Caco-2 (cell line): ENCODE measurements around the gene OAF. TPM values are rescaled to one million over a fixed set of nuclear protein-coding genes. Genes with fewer than 3 reads are reported as not detected.

Experiments used
- BruUV-seq: library from RNA; stranded (reverse); fragments of 400-500 nt; replicated peaks from 2 replicates; lab custom pipeline; 2021; lab: Mats Ljungman, UMichigan
- CTCF ChIA-PET: fragments of 300-600 bp; sonication (Branson Sonifier 250); formaldehyde crosslinking; loops from one replicate; lab custom pipeline; 2022; ENCODE audit warnings: antibody characterized with exemption; lab: Charles Lee
- POLR2A ChIA-PET: fragments of 300-600 bp; sonication (Branson Sonifier 250); formaldehyde crosslinking; loops from one replicate; lab custom pipeline; 2022; ENCODE audit warnings: antibody characterized with exemption; lab: Charles Lee
- DNase-seq, 2 experiments: peaks; one replicate each; pipeline versions ENCODE4 v3.0.0 to v3.0.0-alpha.2; 2020 to 2022
- H3K27me3 ChIP-seq: replicated peaks from 2 replicates; pipeline ENCODE4 v1.6.0; 2011; ENCODE audit warnings: low read length; ENCODE audit not compliant: control insufficient read depth, insufficient read depth
- H3K36me3 ChIP-seq: 2 replicates; pipeline ENCODE4 v1.5.1; 2011; ENCODE audit warnings: low read length; ENCODE audit not compliant: control insufficient read depth, insufficient read depth
- H3K4me1 ChIP-seq: fragments of 250-450 bp; sonication (Bioruptor Pico); 2 replicates; pipeline ENCODE4 v1.5.1; 2020; ENCODE audit warnings: mild to moderate bottlenecking
- H3K4me3 ChIP-seq: 2 replicates; pipeline ENCODE4 v1.5.1; 2011; ENCODE audit warnings: low read depth, mild to moderate bottlenecking, control low read depth, low read length
- H3K9me3 ChIP-seq: fragments of 250-450 bp; sonication (Bioruptor Pico); 2 replicates; pipeline ENCODE4 v1.5.1; 2020; ENCODE audit warnings: mild to moderate bottlenecking, moderate library complexity
- H3K27ac Mint-ChIP-seq: one replicate; pipeline ENCODE4 v1.8.0; 2022; ENCODE audit warnings: mixed read lengths; ENCODE audit not compliant: unreplicated experiment
- H3K27me3 Mint-ChIP-seq: one replicate; pipeline ENCODE4 v1.8.0; 2022; ENCODE audit warnings: mixed read lengths; ENCODE audit not compliant: insufficient read depth, unreplicated experiment
- H3K36me3 Mint-ChIP-seq: one replicate; pipeline ENCODE4 v1.8.0; 2022; ENCODE audit warnings: mild to moderate bottlenecking, mixed read lengths; ENCODE audit not compliant: insufficient read depth, unreplicated experiment
- H3K4me1 Mint-ChIP-seq: one replicate; pipeline ENCODE4 v1.8.0; 2022; ENCODE audit warnings: low read depth, mixed read lengths; ENCODE audit not compliant: unreplicated experiment
- H3K4me3 Mint-ChIP-seq: one replicate; pipeline ENCODE4 v1.8.0; 2022; ENCODE audit warnings: mild to moderate bottlenecking, moderate library complexity, mixed read lengths; ENCODE audit not compliant: unreplicated experiment
- H3K9me3 Mint-ChIP-seq: one replicate; pipeline ENCODE4 v1.8.0; 2022; ENCODE audit warnings: mixed read lengths; ENCODE audit not compliant: unreplicated experiment
- CTCF ChIP-seq, 2 experiments: fragments of 200-600 bp in 1 of 2; IDR thresholded peaks; 1 replicate in 1 of 2; 2 replicates in 1 of 2; pipeline versions ENCODE4 v1.5.1 to v1.8.0; 2011 to 2022; ENCODE audit warnings: antibody characterized with exemption in 1 of 2, control low read depth in 1 of 2, inconsistent platforms in 1 of 2, low read depth in 1 of 2, low read length in 1 of 2, mild to moderate bottlenecking in 1 of 2, moderate library complexity in 1 of 2; ENCODE audit not compliant: insufficient read depth in 1 of 2, severe bottlenecking in 1 of 2, unreplicated experiment in 1 of 2
- intact Hi-C: fragments of 100-400 bp; cut with micrococcal nuclease; formaldehyde crosslinking; loops from one replicate; pipeline ENCODE4 v1.10.0; 2022; ENCODE audit not compliant: unreplicated experiment
- total RNA-seq: library from RNA; stranded (reverse); gene quantifications from 2 replicates; pipeline ENCODE4 v1.2.3, GENCODE V29; 2022

The OAF gene
- total RNA-seq, 1 experiment from 2014 or later, result 31.3 TPM

GRCh38 chr11:120173019-120173705, 37.7 kb upstream of the OAF start:
- CTCF ChIA-PET, result no interaction called here
- no peak for TF ChIP-seq CTCF (IDR thresholded peaks at IDR 0.05; ENCODE audit: insufficient read depth in 1 of 2, low read depth in 1 of 2, low read length in 1 of 2, severe bottlenecking in 1 of 2, unreplicated experiment in 1 of 2)
- Mint-ChIP-seq H3K27ac (no peak overlapping the region), H3K4me1 (no peaks in the 10 kb centered on the region), H3K9me3 (no peaks in the 10 kb centered on the region), H3K4me3 (no peak overlapping the region), H3K36me3 (no peaks in the 10 kb centered on the region), H3K27me3 (peaks cover 8% of the 10 kb centered on the region)
- DNase-seq, result no peak
- Histone ChIP-seq H3K9me3 (no peaks in the 10 kb centered on the region), H3K36me3 (no peaks in the 10 kb centered on the region), H3K4me3 (no peak overlapping the region), H3K4me1 (peaks cover 8% of the 10 kb centered on the region), H3K27me3 (no peaks in the 10 kb centered on the region)
- no TSS peak for BruUV-seq
- POLR2A ChIA-PET, result no interaction called here
- intact Hi-C loops, result no loop called here

- Histone ChIP-seq H3K4me1 (0 out of 2 replicates have a peak, but pooled peaks cover 3% of the 10 kb centered on the region), H3K27me3 (no peaks in the 10 kb centered on the region), H3K9me3 (no peaks in the 10 kb centered on the region), H3K4me3 (no peak overlapping the region), H3K36me3 (no peaks in the 10 kb centered on the region)
- no peaks in the 10 kb centered on the region for H3K36me3 Mint-ChIP-seq
- H3K9me3 Mint-ChIP-seq, result no peaks in the 10 kb centered on the region
- H3K4me1 Mint-ChIP-seq, result no peaks in the 10 kb centered on the region
- no peak overlapping the region for H3K4me3 Mint-ChIP-seq
- ChIA-PET POLR2A (no interaction called here), CTCF (interaction anchor here (0.6 kb wide), 1 partner anchor 10 kb away, joined by 3 read pairs; no protein-coding TSS in a partner anchor)
- no peak for DNase-seq
- intact Hi-C loops, result no loop called here
- TF ChIP-seq CTCF (IDR thresholded peaks at IDR 0.05; ENCODE audit: insufficient read depth in 1 of 2, low read depth in 1 of 2, low read length in 1 of 2, severe bottlenecking in 1 of 2, unreplicated experiment in 1 of 2), result no peak
- no TSS peak for BruUV-seq
- H3K27ac Mint-ChIP-seq, result no peak overlapping the region
- peaks cover 5% of the 10 kb centered on the region for H3K27me3 Mint-ChIP-seq
Measured at GRCh38 chr11:120173807-120174206, 37.0 kb upstream of the OAF start.

- Histone ChIP-seq H3K27me3 (no peaks in the 10 kb centered on the region), H3K4me1 (no peaks in the 10 kb centered on the region), H3K36me3 (no peaks in the 10 kb centered on the region), H3K4me3 (no peak overlapping the region), H3K9me3 (no peaks in the 10 kb centered on the region)
- Mint-ChIP-seq H3K4me1 (no peaks in the 10 kb centered on the region), H3K9me3 (no peaks in the 10 kb centered on the region), H3K4me3 (no peak overlapping the region), H3K27me3 (peaks cover 5% of the 10 kb centered on the region), H3K36me3 (no peaks in the 10 kb centered on the region), H3K27ac (no peak overlapping the region)
- no TSS peak for BruUV-seq
- ChIA-PET POLR2A (no interaction called here), CTCF (no interaction called here)
- intact Hi-C loops, result no loop called here
- no peak for DNase-seq
- no peak for TF ChIP-seq CTCF (IDR thresholded peaks at IDR 0.05; ENCODE audit: insufficient read depth in 1 of 2, low read depth in 1 of 2, low read length in 1 of 2, severe bottlenecking in 1 of 2, unreplicated experiment in 1 of 2)
Measured at GRCh38 chr11:120174866-120175265, 36.0 kb upstream of the OAF start.
